HepG2 (cell line): Measurements from ENCODE around the gene YPEL3.

Source experiments
- GATAD2A ChIP-seq: IDR thresholded peaks from 2 replicates; pipeline ENCODE4 v1.6.1; 2016
- HMGXB4 ChIP-seq, 2 experiments: sonication (generic) in 1 of 2; formaldehyde crosslinking in 1 of 2; IDR thresholded peaks; 2 replicates each; pipeline versions ENCODE4 v1.4.0 to v1.6.1; 2018 to 2020; ENCODE audit warnings: missing genetic modification reagents in 2 of 2, borderline replicate concordance in 1 of 2, low read depth in 1 of 2, mild to moderate bottlenecking in 1 of 2, missing biosample characterization in 1 of 2
- MAZ ChIP-seq, 2 experiments: sonication (generic) in 1 of 2; formaldehyde crosslinking in 1 of 2; IDR thresholded peaks; 2 replicates each; pipeline versions ENCODE4 v1.5.0 to v1.6.1; 2012 to 2020; ENCODE audit warnings: low read depth in 2 of 2, mild to moderate bottlenecking in 2 of 2, borderline replicate concordance in 1 of 2, improper control_type of control experiment in 1 of 2, low read length in 1 of 2, missing genetic modification reagents in 1 of 2, moderate library complexity in 1 of 2
- MYC ChIP-seq: sonication (generic); formaldehyde crosslinking; IDR thresholded peaks from 2 replicates; pipeline ENCODE4 v1.9.0; 2021; ENCODE audit warnings: missing genetic modification reagents, borderline replicate concordance
- PHF8 ChIP-seq: sonication (generic); formaldehyde crosslinking; IDR thresholded peaks from 2 replicates; pipeline ENCODE4 v1.5.0; 2020; ENCODE audit warnings: missing genetic modification reagents
- RNF2 ChIP-seq: fragments of 450-650 bp; conservative IDR thresholded peaks from 2 replicates; pipeline ENCODE4 v1.6.1; 2016; ENCODE audit warnings: low read depth
- SMAD1 ChIP-seq: sonication (generic); formaldehyde crosslinking; IDR thresholded peaks from 2 replicates; pipeline ENCODE4 v1.4.0; 2020; ENCODE audit warnings: missing genetic modification reagents, low read depth, mild to moderate bottlenecking, borderline replicate concordance
- TP53 ChIP-seq: sonication (generic); formaldehyde crosslinking; conservative IDR thresholded peaks from 2 replicates; pipeline ENCODE4 v1.4.0; 2020; ENCODE audit warnings: missing genetic modification reagents
- ZMAT3 ChIP-seq: sonication (generic); formaldehyde crosslinking; conservative IDR thresholded peaks from 2 replicates; pipeline ENCODE4 v1.7.0; 2021; ENCODE audit warnings: missing genetic modification reagents
- ZNF274 ChIP-seq: sonication (generic); formaldehyde crosslinking; IDR thresholded peaks from 2 replicates; pipeline ENCODE4 v1.5.1; 2020; ENCODE audit warnings: mild to moderate bottlenecking, missing genetic modification reagents
- ZNF792 ChIP-seq: IDR thresholded peaks from 2 replicates; pipeline ENCODE4 v1.6.1; 2016
- TF ChIP-seq, protein P1 (sequence below): sonication (generic); IDR thresholded peaks from 2 replicates; pipeline ENCODE4 v1.6.1; 2016; ENCODE audit warnings: low read depth, borderline replicate concordance
- TF ChIP-seq, protein P2 (sequence below): sonication (generic); formaldehyde crosslinking; conservative IDR thresholded peaks from 2 replicates; pipeline ENCODE4 v1.8.0; 2022; ENCODE audit warnings: missing genetic modification reagents

DNA sequence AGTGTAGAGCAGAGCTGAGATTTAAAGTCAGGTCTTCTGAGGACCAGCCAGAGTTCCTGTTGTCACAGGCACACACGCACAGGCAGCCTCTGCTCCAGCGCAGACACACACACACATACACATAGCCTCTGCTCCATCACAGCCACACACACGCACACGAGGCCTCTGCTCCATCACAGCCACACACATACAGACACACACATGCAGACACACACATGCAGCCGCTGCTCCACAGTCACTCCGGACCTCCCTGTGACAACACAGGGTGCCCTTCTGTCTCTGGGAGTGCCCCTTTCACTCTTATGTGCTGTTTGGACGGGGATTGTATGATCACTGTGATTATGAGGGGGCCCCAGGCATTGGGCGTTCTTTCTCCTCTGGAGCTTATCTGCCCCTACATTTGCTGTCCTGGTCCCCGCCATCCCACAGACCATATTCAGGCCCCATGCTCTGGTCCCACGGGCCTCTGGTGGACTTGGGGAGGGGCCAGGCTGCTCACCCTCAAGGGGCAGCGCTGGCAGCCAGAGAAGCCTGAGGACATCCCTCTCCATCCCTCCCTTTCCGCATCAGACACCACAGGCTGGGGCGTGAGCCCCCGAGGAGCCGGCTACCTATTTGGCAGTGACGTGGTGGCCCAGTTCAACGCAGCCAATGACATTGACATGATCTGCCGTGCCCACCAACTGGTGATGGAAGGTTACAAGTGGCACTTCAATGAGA, 11.8 kb downstream of the YPEL3 start:
- TF ChIP-seq MAZ (IDR thresholded peaks at IDR 0.05; ENCODE audit: borderline replicate concordance, low read depth, low read length) = no peak
- no peak for TF ChIP-seq MAZ (CRISPR knock-in tag; IDR thresholded peaks at IDR 0.05; ENCODE audit: low read depth)
- TF ChIP-seq HMGXB4 (CRISPR knock-in tag; IDR thresholded peaks at IDR 0.05; ENCODE audit: borderline replicate concordance in 1 of 2, low read depth in 1 of 2) = no peak
- TF ChIP-seq ZNF274 (CRISPR knock-in tag) = no peak
- no peak for TF ChIP-seq GATAD2A (CRISPR knock-in tag)
- TF ChIP-seq ZMAT3 (CRISPR knock-in tag) = no peak
- TF ChIP-seq TP53 (CRISPR knock-in tag) = no peak
- TF ChIP-seq PHF8 (CRISPR knock-in tag) = no peak
- TF ChIP-seq RNF2 = no peak
- TF ChIP-seq, protein P1, sequence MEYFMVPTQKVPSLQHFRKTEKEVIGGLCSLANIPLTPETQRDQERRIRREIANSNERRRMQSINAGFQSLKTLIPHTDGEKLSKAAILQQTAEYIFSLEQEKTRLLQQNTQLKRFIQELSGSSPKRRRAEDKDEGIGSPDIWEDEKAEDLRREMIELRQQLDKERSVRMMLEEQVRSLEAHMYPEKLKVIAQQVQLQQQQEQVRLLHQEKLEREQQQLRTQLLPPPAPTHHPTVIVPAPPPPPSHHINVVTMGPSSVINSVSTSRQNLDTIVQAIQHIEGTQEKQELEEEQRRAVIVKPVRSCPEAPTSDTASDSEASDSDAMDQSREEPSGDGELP = no peak
- TF ChIP-seq, protein P2, sequence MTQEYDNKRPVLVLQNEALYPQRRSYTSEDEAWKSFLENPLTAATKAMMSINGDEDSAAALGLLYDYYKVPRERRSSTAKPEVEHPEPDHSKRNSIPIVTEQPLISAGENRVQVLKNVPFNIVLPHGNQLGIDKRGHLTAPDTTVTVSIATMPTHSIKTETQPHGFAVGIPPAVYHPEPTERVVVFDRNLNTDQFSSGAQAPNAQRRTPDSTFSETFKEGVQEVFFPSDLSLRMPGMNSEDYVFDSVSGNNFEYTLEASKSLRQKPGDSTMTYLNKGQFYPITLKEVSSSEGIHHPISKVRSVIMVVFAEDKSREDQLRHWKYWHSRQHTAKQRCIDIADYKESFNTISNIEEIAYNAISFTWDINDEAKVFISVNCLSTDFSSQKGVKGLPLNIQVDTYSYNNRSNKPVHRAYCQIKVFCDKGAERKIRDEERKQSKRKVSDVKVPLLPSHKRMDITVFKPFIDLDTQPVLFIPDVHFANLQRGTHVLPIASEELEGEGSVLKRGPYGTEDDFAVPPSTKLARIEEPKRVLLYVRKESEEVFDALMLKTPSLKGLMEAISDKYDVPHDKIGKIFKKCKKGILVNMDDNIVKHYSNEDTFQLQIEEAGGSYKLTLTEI (CRISPR knock-in tag) = no peak
- TF ChIP-seq MYC = no peak
- no peak for TF ChIP-seq ZNF792 (CRISPR knock-in tag)
- no peak for TF ChIP-seq SMAD1 (CRISPR knock-in tag)
